ENCODE data around the gene SEMA7A.
"Not testable (repeated sequence)": the region's sequence is repeated elsewhere in the genome, so short reads cannot be mapped to it uniquely, and the experiment has no call there.

DNA sequence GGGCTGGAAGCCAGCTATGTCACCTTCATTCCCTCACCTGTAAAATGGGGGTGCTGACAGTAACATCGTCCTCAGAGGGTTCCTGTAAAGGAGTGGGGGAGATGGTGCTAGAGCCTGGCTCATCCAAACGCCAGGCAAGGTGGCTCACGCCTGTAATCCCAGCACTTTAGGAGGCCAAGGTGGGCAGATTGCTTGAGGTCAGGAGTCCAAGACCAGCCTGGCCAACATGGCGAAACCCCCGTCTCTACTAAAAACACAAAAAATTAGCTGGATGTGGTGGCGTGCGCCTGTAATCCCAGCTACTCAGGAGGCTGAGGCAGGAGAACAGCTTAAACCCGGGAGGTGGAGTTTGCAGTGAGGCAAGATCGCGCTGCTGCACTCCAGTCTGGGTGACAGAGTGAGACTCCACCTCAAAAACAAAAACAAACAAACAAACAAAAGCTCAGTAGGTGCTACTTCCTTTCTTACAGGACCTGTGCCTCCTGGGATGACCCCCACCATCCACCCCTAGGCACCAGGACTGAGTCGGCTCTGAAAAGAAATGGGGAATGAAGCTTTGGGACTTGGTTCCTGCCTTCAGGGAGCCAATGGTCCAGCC, 43.6 kb downstream of the SEMA7A start:
- TF ChIP-seq, protein P1, sequence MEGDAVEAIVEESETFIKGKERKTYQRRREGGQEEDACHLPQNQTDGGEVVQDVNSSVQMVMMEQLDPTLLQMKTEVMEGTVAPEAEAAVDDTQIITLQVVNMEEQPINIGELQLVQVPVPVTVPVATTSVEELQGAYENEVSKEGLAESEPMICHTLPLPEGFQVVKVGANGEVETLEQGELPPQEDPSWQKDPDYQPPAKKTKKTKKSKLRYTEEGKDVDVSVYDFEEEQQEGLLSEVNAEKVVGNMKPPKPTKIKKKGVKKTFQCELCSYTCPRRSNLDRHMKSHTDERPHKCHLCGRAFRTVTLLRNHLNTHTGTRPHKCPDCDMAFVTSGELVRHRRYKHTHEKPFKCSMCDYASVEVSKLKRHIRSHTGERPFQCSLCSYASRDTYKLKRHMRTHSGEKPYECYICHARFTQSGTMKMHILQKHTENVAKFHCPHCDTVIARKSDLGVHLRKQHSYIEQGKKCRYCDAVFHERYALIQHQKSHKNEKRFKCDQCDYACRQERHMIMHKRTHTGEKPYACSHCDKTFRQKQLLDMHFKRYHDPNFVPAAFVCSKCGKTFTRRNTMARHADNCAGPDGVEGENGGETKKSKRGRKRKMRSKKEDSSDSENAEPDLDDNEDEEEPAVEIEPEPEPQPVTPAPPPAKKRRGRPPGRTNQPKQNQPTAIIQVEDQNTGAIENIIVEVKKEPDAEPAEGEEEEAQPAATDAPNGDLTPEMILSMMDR (IDR thresholded peaks at IDR 0.05): not testable (repeated sequence)
- not testable (repeated sequence) for TF ChIP-seq EP300, POLR2A (IDR thresholded peaks at IDR 0.05)

Measured in tibial nerve (tissue), 4 donors.